HCT116 (cell line): ENCODE data around the gene BSND. TPM values are rescaled to one million over a fixed set of nuclear protein-coding genes. Genes with fewer than 3 reads are reported as not detected.

Experiments used
- ATAC-seq: fragments of 200-7000 bp; cut with Tn5 transposase; 2 replicates; pipeline ENCODE4 v1.9.1; 2020; ENCODE audit warnings: mild to moderate bottlenecking, moderate library complexity
- BruUV-seq: library from RNA; stranded (reverse); fragments of 400-500 nt; replicated peaks from 2 replicates; lab custom pipeline; 2021; lab: Mats Ljungman, UMichigan
- CTCF ChIA-PET: fragments of 300-600 bp; sonication (Branson Sonifier 250); formaldehyde crosslinking; loops from one replicate; lab custom pipeline; 2021; ENCODE audit warnings: antibody characterized with exemption; lab: Charles Lee
- POLR2A ChIA-PET: fragments of 300-600, 350-600 bp; sonication (Branson Sonifier 250); formaldehyde crosslinking; loops from one replicate; lab custom pipeline; 2021; ENCODE audit warnings: antibody characterized with exemption; lab: Charles Lee
- RAD21 ChIA-PET, 2 experiments: fragments of 300-600 bp; sonication (Branson Sonifier 250); formaldehyde crosslinking; loops; one replicate each; lab custom pipeline; 2023; ENCODE audit warnings: low total read pairs in 2 of 2; ENCODE audit not compliant: uncharacterized antibody in 2 of 2, unreplicated experiment in 2 of 2, low non-redundant PET in 1 of 2; lab: Charles Lee
- DNase-seq: peaks from one replicate; pipeline ENCODE4 v3.0.0-alpha.2; 2010; ENCODE audit warnings: low read depth, low spot score
- H2AFZ ChIP-seq: fragments of 200-600 bp; shearing (Covaris generic), sonication (generic); 2 replicates; pipeline ENCODE4 v1.6.1; 2017; ENCODE audit warnings: low read depth, mixed run types, mixed read lengths, antibody characterized with exemption, low read length; ENCODE audit not compliant: poor library complexity, severe bottlenecking
- H3K27ac ChIP-seq: 2 replicates; pipeline ENCODE4 v1.5.1; 2012; ENCODE audit warnings: low read depth, low read length
- H3K27me3 ChIP-seq: fragments of 200-600 bp; sonication (generic); 2 replicates; pipeline ENCODE4 v1.6.1; 2016; ENCODE audit warnings: mixed run types, low read length, mixed read lengths; ENCODE audit not compliant: insufficient read depth
- H3K36me3 ChIP-seq, 2 experiments: fragments of 200-500 bp in 1 of 2; fragments of 200-600 bp in 1 of 2; sonication (Bioruptor generic) in 1 of 2; sonication (generic) in 1 of 2; 2 replicates each; pipeline versions ENCODE4 v1.5.1 to v1.6.1; 2014 to 2016; ENCODE audit warnings: low read length in 2 of 2, inconsistent platforms in 1 of 2, mixed read lengths in 1 of 2, mixed run types in 1 of 2; ENCODE audit not compliant: insufficient read depth in 2 of 2, control insufficient read depth in 1 of 2
- H3K4me1 ChIP-seq, 2 experiments: fragments of 200-600 bp in 1 of 2; sonication (generic) in 1 of 2; 2 replicates each; pipeline versions ENCODE4 v1.5.1 to v1.6.1; 2012 to 2017; ENCODE audit warnings: low read length in 2 of 2, inconsistent platforms in 1 of 2, mild to moderate bottlenecking in 1 of 2, mixed read lengths in 1 of 2, mixed run types in 1 of 2, moderate library complexity in 1 of 2; ENCODE audit not compliant: insufficient read depth in 2 of 2, control insufficient read depth in 1 of 2
- H3K4me2 ChIP-seq: fragments of 200-600 bp; sonication (generic); 2 replicates; pipeline ENCODE4 v1.6.1; 2017; ENCODE audit warnings: mixed run types, low read length, mixed read lengths
- H3K4me3 ChIP-seq, 2 experiments: fragments of 200-600 bp in 1 of 2; sonication (generic) in 1 of 2; replicated peaks in 1 of 2; 2 replicates each; pipeline ENCODE4 v1.5.1; 2011 to 2016; ENCODE audit warnings: low read length in 2 of 2, control low read depth in 1 of 2, low read depth in 1 of 2, mild to moderate bottlenecking in 1 of 2, mixed read lengths in 1 of 2, mixed run types in 1 of 2
- H3K79me2 ChIP-seq: fragments of 200-600 bp; sonication (generic); 2 replicates; pipeline ENCODE4 v1.6.1; 2017; ENCODE audit warnings: mild to moderate bottlenecking, mixed run types, low read length, moderate library complexity, mixed read lengths; ENCODE audit not compliant: insufficient read depth
- H3K9ac ChIP-seq: fragments of 200-600 bp; sonication (generic); 2 replicates; pipeline ENCODE4 v1.6.1; 2016; ENCODE audit warnings: low read length, mixed read lengths
- H3K9me2 ChIP-seq: fragments of 200-600 bp; sonication (generic), shearing (Covaris generic); 2 replicates; pipeline ENCODE4 v1.6.1; 2017; ENCODE audit warnings: mixed run types, mild to moderate bottlenecking, moderate library complexity; ENCODE audit not compliant: insufficient read depth
- H3K9me3 ChIP-seq, 2 experiments: fragments of 200-500 bp in 1 of 2; fragments of 200-600 bp in 1 of 2; sonication (Bioruptor generic) in 1 of 2; sonication (generic) in 1 of 2; 2 replicates each; pipeline ENCODE4 v1.6.1; 2014 to 2017; ENCODE audit warnings: low read length in 2 of 2, mixed read lengths in 2 of 2, inconsistent platforms in 1 of 2, low read depth in 1 of 2, mild to moderate bottlenecking in 1 of 2, mixed run types in 1 of 2, moderate library complexity in 1 of 2; ENCODE audit not compliant: control insufficient read depth in 1 of 2, insufficient read depth in 1 of 2
- H4K20me1 ChIP-seq: fragments of 200-600 bp; sonication (generic), shearing (Covaris generic); 2 replicates; pipeline ENCODE4 v1.6.1; 2017; ENCODE audit warnings: mixed run types, mild to moderate bottlenecking, moderate library complexity; ENCODE audit not compliant: insufficient read depth
- CBX3 ChIP-seq: IDR thresholded peaks from 2 replicates; pipeline ENCODE4 v1.6.1; 2012; ENCODE audit warnings: low read depth
- CEBPB ChIP-seq: IDR thresholded peaks from 2 replicates; pipeline ENCODE4 v1.6.1; 2012; ENCODE audit warnings: low read depth
- EGR1 ChIP-seq: IDR thresholded peaks from 2 replicates; pipeline ENCODE4 v1.6.1; 2012; ENCODE audit warnings: low read depth
- ELF1 ChIP-seq: IDR thresholded peaks from 2 replicates; pipeline ENCODE4 v1.6.1; 2012; ENCODE audit warnings: low read depth, borderline replicate concordance
- EZH2 ChIP-seq: fragments of 200-600 bp; sonication (generic); IDR thresholded peaks from 2 replicates; pipeline ENCODE4 v1.6.1; 2017; ENCODE audit warnings: antibody characterized with exemption, mixed run types
- EZH2phosphoT487 ChIP-seq: fragments of 200-600 bp; IDR thresholded peaks from 2 replicates; pipeline ENCODE4 v1.6.1; 2018; ENCODE audit warnings: antibody characterized with exemption, borderline replicate concordance
- FOSL1 ChIP-seq: IDR thresholded peaks from 2 replicates; pipeline ENCODE4 v1.6.1; 2012; ENCODE audit warnings: low read depth
- MAX ChIP-seq: IDR thresholded peaks from 2 replicates; pipeline ENCODE4 v1.6.1; 2012
- POLR2A ChIP-seq: IDR thresholded peaks from 2 replicates; pipeline ENCODE4 v1.7.0; 2011; ENCODE audit warnings: borderline replicate concordance; ENCODE audit not compliant: insufficient read depth, insufficient read length; ENCODE audit errors: extremely low read depth
- POLR2AphosphoS5 ChIP-seq: IDR thresholded peaks from 2 replicates; pipeline ENCODE4 v1.6.1; 2011; ENCODE audit warnings: mild to moderate bottlenecking, low read depth, low read length, moderate library complexity
- REST ChIP-seq: IDR thresholded peaks from 2 replicates; pipeline ENCODE4 v1.6.1; 2012; ENCODE audit warnings: low read depth
- SIN3A ChIP-seq: IDR thresholded peaks from 2 replicates; pipeline ENCODE4 v1.6.1; 2012; ENCODE audit warnings: low read depth
- SRF ChIP-seq: IDR thresholded peaks from 2 replicates; pipeline ENCODE4 v1.6.1; 2012; ENCODE audit warnings: low read depth
- TCF7L2 ChIP-seq: IDR thresholded peaks from 2 replicates; pipeline ENCODE4 v1.7.0; 2011; ENCODE audit warnings: borderline replicate concordance, inconsistent platforms; ENCODE audit not compliant: insufficient read depth, insufficient read length; ENCODE audit errors: extremely low read depth
- YY1 ChIP-seq: IDR thresholded peaks from 2 replicates; pipeline ENCODE4 v1.6.1; 2011; ENCODE audit warnings: low read length, low read depth, moderate library complexity, mild to moderate bottlenecking; ENCODE audit not compliant: insufficient replicate concordance; ENCODE audit errors: extremely low read depth
- ZFX ChIP-seq: fragments of 450-650 bp; IDR thresholded peaks from 2 replicates; pipeline ENCODE4 v1.6.1; 2017
- ZNF274 ChIP-seq: fragments of 200-500 bp; sonication (Bioruptor generic); IDR thresholded peaks from 2 replicates; pipeline ENCODE4 v1.6.1; 2014; ENCODE audit warnings: mild to moderate bottlenecking, low read depth, low read length, inconsistent platforms
- intact Hi-C: fragments of 100-400 bp; cut with micrococcal nuclease; formaldehyde crosslinking; loops from 2 replicates; pipeline ENCODE4 v1.10.0; 2022
- total RNA-seq: library from RNA; stranded (reverse); gene quantifications from one replicate; pipeline ENCODE4 v1.2.1, GENCODE V29; 2021; ENCODE audit not compliant: unreplicated experiment
- TF ChIP-seq, protein P1 (sequence below), 3 experiments: fragments of 200-600 bp in 1 of 3; sonication (generic) in 1 of 3; IDR thresholded peaks in 2 of 3; conservative IDR thresholded peaks in 1 of 3; 2 replicates each; pipeline ENCODE4 v1.5.1; 2012 to 2017; ENCODE audit warnings: low read depth in 2 of 3, low read length in 2 of 3, antibody characterized with exemption in 1 of 3, borderline replicate concordance in 1 of 3, control low read depth in 1 of 3, mild to moderate bottlenecking in 1 of 3, mixed read lengths in 1 of 3, mixed run types in 1 of 3, moderate library complexity in 1 of 3; ENCODE audit not compliant: insufficient read depth in 1 of 3
- TF ChIP-seq, protein P2 (sequence below): IDR thresholded peaks from 2 replicates; pipeline ENCODE4 v1.6.1; 2011; ENCODE audit warnings: mild to moderate bottlenecking, low read length, moderate library complexity; ENCODE audit not compliant: insufficient replicate concordance; ENCODE audit errors: extremely low read depth

The BSND gene
- total RNA-seq, 1 experiment from 2014 or later = not detected

- TF ChIP-seq, protein P1, sequence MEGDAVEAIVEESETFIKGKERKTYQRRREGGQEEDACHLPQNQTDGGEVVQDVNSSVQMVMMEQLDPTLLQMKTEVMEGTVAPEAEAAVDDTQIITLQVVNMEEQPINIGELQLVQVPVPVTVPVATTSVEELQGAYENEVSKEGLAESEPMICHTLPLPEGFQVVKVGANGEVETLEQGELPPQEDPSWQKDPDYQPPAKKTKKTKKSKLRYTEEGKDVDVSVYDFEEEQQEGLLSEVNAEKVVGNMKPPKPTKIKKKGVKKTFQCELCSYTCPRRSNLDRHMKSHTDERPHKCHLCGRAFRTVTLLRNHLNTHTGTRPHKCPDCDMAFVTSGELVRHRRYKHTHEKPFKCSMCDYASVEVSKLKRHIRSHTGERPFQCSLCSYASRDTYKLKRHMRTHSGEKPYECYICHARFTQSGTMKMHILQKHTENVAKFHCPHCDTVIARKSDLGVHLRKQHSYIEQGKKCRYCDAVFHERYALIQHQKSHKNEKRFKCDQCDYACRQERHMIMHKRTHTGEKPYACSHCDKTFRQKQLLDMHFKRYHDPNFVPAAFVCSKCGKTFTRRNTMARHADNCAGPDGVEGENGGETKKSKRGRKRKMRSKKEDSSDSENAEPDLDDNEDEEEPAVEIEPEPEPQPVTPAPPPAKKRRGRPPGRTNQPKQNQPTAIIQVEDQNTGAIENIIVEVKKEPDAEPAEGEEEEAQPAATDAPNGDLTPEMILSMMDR (IDR thresholded peaks at IDR 0.05 in 2 of 3, conservative IDR thresholded peaks at IDR 0.05 in 1 of 3; ENCODE audit: borderline replicate concordance in 1 of 3, insufficient read depth in 1 of 3, low read depth in 2 of 3, low read length in 2 of 3) = no peak
- TF ChIP-seq EZH2 (no peak), SIN3A (no peak), POLR2AphosphoS5 (no peak), TCF7L2 (no peak), MAX (no peak), ELF1 (no peak), FOSL1 (no peak), YY1 (no peak), EZH2phosphoT487 (no peak), CEBPB (no peak), ZFX (no peak), CBX3 (no peak), EGR1 (no peak), SRF (no peak), POLR2A (no peak), ZNF274 (no peak), REST (no peak)
- TF ChIP-seq, protein P2, sequence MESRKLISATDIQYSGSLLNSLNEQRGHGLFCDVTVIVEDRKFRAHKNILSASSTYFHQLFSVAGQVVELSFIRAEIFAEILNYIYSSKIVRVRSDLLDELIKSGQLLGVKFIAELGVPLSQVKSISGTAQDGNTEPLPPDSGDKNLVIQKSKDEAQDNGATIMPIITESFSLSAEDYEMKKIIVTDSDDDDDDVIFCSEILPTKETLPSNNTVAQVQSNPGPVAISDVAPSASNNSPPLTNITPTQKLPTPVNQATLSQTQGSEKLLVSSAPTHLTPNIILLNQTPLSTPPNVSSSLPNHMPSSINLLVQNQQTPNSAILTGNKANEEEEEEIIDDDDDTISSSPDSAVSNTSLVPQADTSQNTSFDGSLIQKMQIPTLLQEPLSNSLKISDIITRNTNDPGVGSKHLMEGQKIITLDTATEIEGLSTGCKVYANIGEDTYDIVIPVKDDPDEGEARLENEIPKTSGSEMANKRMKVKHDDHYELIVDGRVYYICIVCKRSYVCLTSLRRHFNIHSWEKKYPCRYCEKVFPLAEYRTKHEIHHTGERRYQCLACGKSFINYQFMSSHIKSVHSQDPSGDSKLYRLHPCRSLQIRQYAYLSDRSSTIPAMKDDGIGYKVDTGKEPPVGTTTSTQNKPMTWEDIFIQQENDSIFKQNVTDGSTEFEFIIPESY = no peak
- TF ChIP-seq, all 23 proteins: peak for 0
- H3K27ac ChIP-seq = no peak overlapping the region
- H2AFZ ChIP-seq = no peak overlapping the region
- peaks cover 0 to 13% of the 10 kb centered on the region in 2 experiments; a peak in 2 of 4 replicates for H3K36me3 ChIP-seq
- no peaks in the 10 kb centered on the region for H3K27me3 ChIP-seq
- no peak overlapping the region for H3K9ac ChIP-seq
- H3K9me3 ChIP-seq = no peaks in the 10 kb centered on the region
- H3K4me2 ChIP-seq = no peak overlapping the region
- ATAC-seq (0 out of 2 replicates have a peak, but pooled peaks have one; percentile 16), DNase-seq (no peak)
- H4K20me1 ChIP-seq = no peaks in the 10 kb centered on the region
- no peaks in the 10 kb centered on the region for H3K4me1 ChIP-seq
- POLR2A ChIA-PET = no interaction called here
- intact Hi-C loops = no loop called here
- H3K4me3 ChIP-seq = no peak overlapping the region
- H3K9me2 ChIP-seq = no peaks in the 10 kb centered on the region
- BruUV-seq = no TSS peak
- CTCF ChIA-PET = no interaction called here
- no peaks in the 10 kb centered on the region for H3K79me2 ChIP-seq
- RAD21 ChIA-PET = no interaction called here
Observed at GRCh38 chr1:55055084-55055882, 56.5 kb downstream of the BSND start.
